ENCODE data around the gene P2RX4.

GRCh38 chr12:121245031-121245430, 35.1 kb downstream of the P2RX4 start:
- TF ChIP-seq, protein P1, sequence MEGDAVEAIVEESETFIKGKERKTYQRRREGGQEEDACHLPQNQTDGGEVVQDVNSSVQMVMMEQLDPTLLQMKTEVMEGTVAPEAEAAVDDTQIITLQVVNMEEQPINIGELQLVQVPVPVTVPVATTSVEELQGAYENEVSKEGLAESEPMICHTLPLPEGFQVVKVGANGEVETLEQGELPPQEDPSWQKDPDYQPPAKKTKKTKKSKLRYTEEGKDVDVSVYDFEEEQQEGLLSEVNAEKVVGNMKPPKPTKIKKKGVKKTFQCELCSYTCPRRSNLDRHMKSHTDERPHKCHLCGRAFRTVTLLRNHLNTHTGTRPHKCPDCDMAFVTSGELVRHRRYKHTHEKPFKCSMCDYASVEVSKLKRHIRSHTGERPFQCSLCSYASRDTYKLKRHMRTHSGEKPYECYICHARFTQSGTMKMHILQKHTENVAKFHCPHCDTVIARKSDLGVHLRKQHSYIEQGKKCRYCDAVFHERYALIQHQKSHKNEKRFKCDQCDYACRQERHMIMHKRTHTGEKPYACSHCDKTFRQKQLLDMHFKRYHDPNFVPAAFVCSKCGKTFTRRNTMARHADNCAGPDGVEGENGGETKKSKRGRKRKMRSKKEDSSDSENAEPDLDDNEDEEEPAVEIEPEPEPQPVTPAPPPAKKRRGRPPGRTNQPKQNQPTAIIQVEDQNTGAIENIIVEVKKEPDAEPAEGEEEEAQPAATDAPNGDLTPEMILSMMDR (IDR thresholded peaks at IDR 0.05): no peak
- TF ChIP-seq EZH2 (IDR thresholded peaks at IDR 0.05; ENCODE audit: borderline replicate concordance, insufficient read depth, low read depth, low read length, poor library complexity, severe bottlenecking): no peak

Data from B cell (primary cell).